Activated CD8-positive, alpha-beta memory T cell treated with anti-CD3 and anti-CD28 coated beads, Interleukin-2, amount 50 U/mL, for 48 hours (primary cell): ENCODE measurements around the gene PTOV1.

Experiments used
- DNase-seq: peaks from one replicate; pipeline ENCODE4 v3.0.0-alpha.2; 2020

The PTOV1 gene

DNA sequence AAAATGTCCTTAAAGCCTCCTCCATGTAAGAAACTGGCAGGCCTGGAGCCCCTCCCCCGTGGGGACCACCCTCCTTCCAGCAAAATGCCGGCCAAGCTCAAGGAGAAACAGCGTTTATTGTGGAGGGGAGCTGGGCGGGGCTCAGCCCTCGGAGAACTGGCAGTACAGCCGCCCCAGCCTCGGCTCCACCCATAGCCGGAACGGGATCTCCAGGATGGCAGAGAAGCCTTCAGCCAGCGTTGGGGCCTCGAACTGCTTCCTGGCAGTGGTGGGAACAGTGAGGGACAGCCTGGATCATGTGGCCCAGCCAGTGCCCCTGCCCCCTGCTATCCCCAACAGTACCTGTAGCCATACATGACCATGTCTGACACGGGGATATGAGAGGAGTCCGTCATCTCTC is 10.1 kb downstream of the PTOV1 start:
- no peak for DNase-seq

DNA sequence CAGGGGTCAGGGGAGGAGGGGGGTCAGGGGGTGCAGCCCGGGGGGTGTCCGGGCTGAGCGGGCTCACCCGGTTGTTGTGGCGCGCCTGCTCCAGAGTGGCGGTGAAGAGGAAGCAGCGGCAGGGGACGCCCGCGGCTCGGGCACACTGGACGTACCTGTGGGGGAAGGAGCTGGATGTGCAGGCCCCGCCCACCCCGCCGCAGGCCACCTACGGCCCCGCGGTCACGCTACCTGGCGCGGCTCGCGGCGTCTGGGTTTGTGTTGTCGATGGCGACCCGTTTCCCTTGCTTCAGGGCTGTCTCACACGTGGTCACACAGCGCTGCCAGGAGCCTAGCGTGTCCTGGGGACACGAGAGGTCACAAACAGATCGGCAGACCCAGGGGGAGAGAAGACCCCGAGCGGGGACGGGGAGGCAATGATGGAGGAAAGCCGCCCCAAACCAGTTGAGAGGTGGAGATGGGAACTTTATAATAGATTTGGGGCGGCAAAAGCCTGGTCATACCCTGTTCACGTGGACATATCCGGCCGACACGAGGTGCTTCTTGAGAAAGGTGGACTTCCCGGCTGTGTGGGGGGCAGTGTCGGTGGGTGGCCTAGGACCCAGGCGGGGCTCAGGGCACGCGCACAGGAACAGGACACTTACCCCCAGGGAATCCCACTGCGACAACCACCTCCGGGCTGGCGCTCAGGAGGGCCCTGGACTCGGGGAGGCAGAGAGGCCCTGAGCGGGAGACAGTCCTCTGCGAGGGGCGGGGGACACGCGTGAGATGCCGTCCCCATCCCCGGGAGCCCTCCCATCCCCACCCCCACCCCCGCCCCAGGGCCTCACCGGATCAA is 10.8 kb downstream of the PTOV1 start:
- peak; percentile 54 for DNase-seq

DNA sequence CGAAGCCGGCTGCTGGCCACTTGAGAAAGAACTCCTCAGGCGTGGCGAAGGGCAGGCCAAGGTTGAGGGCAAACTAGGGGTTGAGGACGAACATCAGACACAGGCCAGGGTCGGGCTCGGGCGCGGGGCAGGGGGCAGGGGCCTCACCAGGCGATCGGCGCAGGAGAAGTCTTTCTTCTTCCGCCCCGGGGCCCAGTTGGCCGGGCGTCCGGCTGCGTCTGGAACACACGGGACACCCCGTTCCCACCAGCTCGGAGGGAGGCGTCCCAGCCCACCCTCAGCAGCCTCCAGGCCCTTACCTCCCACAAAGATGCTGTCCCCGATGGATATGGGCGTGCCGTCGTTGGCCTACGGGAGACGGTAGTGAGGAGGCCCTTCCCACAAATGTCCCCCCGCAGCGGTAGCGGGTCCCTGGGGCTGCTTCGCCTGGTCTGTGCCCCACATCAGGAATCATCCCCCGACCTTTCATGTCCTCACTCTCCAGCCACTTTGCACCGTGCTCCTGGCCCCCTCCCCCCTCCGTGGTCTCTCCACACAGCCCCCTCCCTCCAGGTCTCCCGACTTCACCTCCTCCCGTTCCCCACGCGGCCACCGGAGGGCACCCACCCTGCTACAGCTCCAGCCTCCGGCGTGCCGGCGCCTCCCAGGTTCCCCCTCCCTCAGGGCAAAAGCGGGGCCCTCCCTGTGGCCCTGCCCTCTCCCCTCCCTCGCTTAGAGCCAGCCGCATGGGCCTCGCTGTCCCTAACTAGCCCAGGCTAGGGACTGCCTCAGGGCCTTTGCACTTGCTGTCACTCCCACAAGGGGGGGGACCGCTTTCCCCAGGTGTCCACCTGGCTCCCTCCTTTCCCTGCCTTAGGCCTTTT is 11.7 kb downstream of the PTOV1 start:
- peak; percentile 59 for DNase-seq

DNA sequence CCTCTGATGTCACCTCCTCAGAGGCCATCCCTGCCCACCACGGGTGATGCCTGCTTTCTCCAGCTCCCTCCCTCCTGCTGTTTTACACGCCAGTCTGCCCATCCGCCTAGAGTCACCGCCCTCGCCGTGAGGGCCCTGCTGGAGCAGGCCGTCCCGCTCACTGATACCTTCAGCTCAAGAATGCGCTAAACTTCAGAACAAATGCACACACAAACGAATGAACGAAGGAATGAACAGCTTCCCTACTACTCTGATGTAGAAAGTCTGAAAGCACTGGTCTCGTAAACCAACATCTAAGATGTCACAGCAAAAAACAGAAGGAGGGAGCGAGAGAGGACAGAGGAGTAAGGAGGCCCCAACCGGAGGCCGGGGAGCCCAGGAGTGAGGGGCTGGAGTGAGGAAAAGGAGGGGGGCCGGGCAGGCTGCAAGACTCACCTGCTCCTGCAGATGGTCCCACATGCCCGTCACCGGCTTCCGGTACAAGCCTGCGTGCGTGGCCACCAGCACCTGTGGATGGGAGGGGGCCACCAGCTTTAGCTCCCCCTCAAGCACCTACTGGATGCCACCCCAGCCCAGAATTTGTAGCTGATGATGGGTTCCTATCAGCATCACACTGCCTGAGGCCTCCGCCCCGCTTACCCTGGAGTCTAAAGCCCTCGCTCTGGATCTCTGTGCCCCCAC is 12.4 kb downstream of the PTOV1 start:
- DNase-seq: no peak

DNA sequence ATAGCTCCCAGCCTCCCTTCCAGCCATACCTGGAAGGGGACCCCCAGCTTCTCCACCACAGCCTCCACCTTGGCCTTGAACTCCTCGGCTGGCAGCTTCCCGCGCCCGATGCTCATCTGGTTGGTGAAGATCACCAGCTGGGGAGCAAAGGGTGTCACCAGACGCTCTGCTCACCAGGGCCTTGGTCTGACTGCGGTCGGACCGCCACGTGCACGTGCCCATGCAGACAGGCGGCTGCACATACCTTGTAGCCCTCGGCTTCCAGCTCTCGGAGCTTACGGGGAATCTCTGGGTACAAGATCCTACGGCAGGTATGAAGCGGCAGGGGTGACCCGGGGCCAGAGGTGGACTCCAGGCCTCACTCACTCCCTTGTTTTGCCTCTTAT is 13.0 kb downstream of the PTOV1 start:
- DNase-seq: no peak

DNA sequence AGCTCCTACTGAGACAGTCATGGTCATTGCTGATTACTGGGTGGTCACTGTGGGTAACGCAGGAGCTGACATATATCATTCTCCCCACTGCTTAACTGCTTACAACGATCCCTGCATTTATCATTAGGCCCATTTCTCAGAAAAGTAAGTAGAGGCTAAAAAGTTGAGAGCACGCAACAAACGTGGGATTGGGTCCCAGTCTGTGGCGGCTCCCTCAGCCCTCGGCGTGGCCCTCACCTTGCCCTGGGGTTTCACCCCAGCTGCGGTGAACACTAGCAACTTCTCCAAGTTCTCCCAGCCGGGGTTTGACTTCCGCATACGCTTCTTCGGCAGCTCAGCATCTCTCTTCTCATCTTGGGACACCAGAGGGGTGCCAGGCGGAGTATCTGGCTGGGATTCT is 13.9 kb downstream of the PTOV1 start:
- no peak for DNase-seq

DNA sequence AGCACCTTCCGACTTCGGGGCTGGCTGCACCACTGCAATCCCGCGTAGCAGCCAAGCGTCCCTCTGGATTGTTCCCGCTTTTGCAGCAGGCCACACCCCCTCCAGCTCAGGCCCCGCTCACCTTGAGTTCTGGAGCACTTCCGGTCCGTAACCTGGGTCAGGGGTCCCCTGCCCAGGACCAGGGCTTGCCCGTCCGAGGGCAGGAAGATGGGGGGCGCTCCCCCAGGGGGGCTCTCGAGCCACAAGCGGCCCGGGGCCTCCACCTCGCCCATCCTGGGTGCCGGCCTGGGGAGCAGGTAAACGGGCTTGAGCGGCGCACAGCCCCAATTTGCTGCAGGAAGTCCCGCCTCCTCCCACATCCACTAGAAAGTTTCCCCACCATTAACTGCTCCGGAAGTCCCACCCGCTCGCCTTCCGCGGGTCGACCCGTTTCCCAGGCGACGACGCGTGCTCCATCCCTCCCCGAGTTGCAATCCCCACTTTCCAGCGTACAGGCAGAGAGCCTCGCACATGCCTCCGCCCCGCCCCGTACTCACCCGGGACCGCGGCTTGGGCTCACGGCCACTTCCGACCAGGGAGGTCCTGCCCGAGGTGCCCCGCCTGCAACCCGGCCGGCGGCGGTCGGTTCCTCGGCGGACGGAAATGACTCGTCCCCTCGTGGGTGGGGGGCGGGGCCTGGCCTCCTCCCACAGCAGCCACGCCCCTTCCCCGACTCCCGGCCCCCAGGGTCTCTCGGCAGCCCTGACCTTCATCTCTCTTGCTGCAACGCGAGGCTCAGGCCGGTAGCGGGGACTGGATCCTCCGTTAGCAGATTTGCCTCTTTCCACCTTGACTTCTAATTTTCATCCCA is 16.2 kb downstream of the PTOV1 start, which contains the start of gene PNKP:
Gene PNKP (minus strand): TSS at position 644 of the 850 bp plus-strand sequence. CDS start 372 bp downstream, at position 272.
- peak; percentile 97 for DNase-seq

DNA sequence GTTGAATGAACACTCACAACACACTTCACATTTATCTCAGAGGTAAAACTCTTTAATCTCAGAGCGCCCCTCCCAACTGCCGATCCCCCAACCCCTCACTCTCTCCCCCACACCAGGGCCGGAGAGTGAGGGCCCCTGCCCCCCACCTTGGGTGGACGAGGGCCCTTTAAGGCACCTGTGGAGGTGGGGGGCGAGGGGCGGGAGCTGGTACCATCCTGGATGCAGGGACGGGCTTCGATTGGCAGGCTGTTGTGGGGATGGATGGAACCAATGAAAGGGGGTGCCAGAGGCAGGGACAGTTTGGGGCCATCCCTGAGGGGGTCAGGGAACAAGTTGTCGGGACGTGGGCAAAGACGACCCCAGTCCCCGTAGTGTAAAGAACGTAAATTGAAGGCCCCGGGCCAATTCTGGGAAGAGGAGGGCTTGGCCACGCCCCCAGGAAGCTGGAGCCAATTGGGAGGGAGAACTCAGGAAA is 18.1 kb downstream of the PTOV1 start:
- no peak for DNase-seq

DNA sequence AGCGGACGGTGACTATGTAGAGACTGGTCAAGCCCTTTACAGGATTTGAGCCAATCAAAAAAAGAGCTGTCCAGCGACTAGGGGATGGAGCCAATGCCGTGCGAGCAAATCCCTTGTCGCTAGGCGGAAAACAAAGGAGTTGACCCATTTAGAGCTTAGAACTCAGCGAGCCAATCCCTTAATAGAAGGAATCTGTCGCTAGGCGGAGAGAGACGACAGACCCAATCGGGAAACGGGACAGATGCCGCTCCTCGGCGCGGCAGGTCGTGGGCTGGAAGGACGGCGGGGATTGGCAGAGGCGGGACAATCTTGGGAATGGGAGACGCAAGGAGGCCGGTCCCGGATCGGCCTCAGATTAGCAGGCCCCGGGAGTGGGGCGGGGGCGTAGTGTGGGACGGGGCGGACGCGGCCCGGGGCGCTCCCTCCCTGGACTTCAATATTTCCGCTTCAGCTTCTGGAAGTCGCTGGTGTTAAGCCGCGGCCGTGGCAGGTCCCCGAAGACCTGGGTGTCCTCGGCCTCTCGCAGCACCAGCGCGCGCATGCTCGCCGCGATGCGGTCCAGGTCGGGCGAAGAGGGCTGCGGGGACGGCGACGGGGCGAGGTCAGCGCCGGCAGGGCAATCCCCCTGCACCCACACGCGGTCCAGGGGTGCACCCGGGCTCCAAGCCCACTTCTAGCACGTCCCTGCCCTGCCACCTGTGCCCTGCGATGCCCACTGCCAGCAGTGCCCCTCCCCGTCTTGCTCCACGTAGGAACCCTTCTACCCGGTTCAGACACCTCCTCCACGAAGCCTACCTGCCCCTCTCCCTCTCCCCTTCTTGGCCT is 18.7 kb downstream of the PTOV1 start:
- DNase-seq: peak; percentile 93

DNA sequence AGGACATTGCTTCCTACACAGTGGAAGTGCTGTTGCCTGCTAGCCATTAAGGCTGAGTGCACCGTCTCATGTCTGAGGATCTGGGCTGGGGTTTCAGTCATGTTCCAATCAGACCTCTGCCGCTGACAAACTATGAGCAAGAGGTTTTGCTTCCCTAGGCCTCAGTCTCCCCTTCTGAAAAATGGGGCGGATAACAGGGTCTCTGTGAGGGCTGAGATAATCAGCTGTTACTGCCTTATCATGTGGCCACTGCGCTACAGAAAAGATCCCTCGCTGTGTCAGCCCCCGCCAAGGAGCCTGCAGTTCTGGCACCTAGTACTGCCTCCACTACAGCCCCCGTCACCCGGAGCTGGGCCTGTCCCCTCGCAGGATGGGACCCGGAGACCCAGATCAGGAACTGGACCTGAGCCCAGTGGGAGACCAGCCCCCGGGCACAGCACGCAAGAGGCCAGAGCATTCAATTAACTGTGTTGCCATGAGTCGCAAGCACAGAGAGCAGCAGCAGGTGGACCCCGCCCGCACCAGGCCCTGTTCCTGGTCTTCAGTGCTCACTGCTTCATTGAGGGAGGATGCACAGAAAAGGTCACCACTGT is 19.4 kb downstream of the PTOV1 start:
- peak; percentile 62 for DNase-seq

DNA sequence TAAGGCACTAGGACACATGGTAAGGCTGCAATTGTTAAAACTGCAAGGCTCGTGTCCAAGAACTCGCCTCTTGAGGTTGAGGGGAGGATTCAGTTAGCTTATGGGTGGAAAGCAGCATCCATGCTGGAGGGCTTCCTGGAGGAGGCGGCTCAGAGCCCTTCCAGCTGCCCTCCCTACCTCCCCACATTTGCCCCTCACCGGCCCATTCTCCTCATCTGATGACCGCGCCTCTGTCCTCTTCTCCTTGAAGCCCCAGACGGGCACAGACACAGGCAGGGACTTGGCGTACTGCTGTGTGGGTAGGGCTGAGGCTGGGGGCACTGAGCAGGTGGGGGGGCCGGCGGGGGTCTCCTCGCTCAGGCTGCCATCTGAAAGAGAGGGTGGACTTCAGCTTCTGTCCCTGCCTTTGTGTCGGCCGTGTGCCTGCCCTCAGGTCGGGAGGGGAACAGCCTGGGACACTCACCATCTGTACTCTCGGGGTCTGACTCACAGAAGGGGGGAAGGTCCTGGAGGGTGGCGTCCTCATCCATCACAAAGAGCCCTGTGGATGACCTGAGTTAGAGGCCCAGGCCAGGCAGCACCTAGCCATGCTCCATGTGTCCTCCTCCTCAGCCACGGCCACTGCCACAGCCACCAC is 20.5 kb downstream of the PTOV1 start:
- no peak for DNase-seq

DNA sequence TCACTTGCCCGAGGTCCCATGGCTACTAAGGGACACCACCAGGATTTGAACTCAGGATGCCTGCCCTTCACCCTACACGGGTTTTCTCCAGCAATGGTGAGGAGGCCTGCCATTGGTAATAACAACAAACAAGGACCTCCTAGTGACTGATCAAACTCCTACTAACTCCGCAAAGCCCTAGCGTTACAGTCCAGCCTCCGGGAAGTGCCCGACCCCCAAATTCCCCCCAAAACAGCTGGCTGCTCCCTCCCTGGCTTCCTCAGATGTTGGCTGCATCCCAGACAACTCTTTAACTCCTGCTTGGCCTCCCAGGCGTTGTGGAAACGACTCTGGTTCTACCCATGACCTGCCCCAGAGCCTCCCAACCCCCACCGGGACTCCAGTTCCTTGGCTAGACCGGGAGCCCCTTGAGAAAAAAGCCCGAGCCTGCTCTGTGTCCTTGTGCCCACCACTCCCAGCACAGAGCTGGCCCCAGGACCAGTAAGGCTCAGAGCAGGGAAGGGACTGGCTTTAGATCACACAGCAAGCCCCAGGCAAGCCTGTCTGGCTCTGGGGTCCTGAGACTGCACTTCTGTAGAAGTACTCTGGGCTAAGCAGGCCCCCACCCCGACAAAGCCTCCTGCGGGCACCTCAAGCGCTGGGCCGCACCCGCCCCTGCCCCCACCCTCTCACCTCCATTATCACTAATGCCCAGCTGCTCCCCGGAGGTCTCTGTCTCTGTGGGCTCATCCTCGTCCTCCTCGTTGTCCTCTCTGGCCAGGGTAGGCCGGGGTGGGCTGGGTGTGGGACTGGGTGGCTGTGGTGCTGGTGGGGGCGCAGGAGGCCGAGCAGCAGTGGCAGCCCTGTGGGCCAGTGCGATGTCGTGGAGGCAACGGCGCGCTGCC is 21.5 kb downstream of the PTOV1 start:
- DNase-seq: no peak

DNA sequence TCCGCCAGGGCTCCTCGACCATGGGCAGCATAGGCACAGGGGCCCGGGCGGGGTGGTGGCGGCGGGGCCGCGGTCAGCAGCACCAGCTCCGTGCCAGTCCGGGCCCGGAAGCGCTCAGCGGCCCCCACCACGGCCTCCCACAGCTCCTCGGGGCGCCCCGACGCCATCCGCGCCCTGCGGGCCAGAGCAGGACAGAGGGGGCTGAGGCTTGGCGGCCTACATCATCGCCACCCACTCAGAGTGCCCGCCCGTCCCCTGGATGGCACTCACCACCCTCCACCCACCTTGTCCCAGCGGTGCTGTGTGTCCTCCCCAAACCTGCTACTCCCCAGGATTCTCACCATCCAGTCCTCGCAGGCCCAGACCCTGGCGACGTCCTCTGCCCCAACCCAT is 22.2 kb downstream of the PTOV1 start:
- no peak for DNase-seq

DNA sequence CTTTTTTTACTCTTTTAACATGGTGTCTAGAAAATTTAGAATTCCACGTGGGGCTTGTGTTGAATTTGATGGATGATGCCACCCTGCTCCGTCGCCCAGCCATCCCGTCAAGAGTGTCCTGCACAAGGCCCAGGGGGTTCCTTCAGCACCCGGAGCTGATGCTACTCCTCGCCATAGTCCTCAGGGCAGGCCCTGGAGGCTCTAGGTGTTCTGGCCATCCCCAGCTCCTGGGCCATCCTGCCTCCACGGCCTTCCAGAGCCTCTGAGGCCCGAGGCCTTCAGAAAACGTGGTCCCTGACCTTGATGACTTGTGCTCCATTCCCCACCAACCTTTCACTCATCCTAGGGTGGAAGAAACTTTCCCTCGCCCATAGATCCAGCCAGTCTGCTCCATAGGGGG is 22.9 kb downstream of the PTOV1 start:
- DNase-seq: no peak

DNA sequence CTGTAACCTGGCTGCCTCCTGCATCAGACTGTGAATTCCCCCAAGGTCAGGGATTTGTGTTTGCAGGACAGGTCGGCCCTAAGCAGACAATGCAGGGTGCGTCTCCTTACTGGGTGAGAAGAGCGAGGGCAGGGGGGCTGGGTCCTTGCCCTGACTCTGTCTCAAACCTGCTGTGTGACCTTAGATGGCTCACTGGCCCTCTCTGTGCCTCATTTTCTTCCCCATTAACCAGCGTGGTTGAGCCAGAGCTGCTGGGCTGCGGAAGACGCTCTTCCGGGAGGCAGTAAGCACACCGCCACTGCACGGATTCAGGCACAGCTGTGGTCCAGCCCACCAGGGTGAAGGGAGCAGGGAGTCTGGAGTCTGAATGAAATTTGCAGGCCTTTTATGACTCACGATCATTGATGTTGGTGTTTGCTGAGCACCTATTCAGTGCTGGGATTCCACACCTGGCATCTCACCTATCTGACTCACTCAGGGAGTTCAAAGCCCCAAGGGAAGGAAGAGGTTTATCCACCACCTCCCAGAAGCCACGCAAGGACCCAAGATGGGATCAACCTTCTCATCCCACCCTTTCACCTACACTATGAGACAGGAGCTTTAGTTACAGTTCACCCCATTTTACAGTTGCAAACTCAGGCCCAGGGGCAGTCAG is 23.7 kb downstream of the PTOV1 start:
- DNase-seq: no peak

DNA sequence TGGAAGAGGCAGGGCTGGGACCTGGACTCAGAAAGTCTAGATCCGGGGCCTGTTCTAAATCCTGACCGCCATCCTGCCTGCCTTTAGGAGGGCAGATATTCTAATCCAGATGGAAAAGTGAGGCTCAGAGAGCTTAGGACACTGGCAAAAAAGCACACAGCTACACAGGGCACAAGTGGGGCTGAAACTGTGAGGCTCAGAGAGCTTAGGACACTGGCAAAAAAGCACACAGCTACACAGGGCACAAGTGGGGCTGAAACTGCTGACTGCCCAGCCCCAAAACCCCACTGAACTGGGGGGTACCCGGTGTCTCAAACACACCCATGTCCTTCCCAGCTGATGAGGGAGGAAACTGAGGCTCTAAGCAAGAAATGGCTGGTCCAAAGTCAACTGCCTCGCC is 24.2 kb downstream of the PTOV1 start:
- DNase-seq: no peak

DNA sequence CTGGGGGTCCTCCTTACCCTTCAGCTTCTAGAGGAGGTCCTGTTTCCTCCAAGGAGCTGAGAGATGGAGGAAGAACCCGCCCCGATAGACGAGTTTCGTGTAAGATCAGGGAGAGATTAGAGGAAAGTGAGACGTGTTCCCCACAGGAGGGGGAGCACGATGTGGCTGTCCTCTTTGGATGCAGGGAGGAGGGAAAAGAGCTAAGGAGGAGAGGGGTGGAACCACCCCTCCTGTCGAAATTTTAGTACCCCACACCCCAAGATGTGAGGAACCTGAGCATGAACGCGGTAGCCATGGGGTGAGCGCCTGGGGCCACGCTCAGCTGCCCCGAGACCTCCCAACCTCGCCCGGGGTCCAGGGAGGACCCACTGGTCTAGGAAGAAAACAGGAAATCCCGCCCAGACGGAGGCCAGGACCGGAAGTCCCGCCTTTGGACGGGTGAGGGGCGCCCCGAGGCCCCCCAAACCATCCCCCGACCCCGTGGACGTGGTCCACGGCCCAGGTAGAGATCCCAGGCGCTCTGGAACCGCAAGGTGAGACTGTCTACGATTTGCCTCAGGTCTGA is 25.0 kb downstream of the PTOV1 start:
- peak; percentile 82 for DNase-seq

DNA sequence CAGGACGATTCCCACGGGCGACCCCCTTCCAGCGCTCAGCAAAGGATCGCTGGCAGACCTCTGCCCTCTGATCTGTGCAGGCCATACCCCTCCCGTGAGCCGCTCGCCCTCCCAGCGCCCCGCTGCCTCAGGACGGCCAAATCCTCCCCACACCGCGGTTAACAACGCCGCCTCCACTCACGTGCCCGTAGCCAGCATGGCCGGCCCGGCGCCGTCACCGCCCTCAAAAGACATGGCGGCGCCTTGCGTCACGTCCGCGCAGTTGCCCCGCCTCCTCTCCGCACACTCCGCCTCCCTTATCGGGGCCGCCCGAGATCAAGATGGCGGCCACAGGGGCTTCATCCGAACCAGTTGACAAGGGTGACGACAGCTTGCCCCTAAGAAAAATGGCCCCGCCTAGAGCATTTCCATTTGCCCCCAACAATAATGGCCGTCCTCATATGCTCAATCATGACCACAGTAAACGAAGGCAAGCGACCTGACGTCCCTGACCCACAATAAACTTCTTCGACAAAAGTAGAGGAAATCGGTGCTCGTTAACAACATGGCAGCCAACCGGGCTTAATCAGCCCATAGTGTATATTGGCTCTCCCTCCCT is 25.6 kb downstream of the PTOV1 start:
- peak; percentile 96 for DNase-seq
